GM12878 (cell line): ENCODE results near the gene BCL2L13. TPM values are rescaled to one million over a fixed set of nuclear protein-coding genes. Genes with fewer than 3 reads are reported as not detected.

Experiments used
- ATAC-seq: fragments of 200-7000 bp; cut with Tn5 transposase; 3 replicates; pipeline ENCODE4 v1.9.1; 2020; ENCODE audit warnings: mild to moderate bottlenecking, moderate library complexity
- BruUV-seq: library from RNA; stranded (reverse); fragments of 400-500 nt; replicated peaks from 2 replicates; lab custom pipeline; 2021; lab: Mats Ljungman, UMichigan
- CTCF ChIA-PET: fragments of 300-600 bp; sonication (Branson Sonifier 250); formaldehyde crosslinking; extraction: SDS; loops from one replicate; lab custom pipeline; 2021; ENCODE audit warnings: inconsistent platforms; lab: Yijun Ruan, JAX
- POLR2A ChIA-PET: fragments of 350-600 bp; formaldehyde crosslinking; extraction: SDS; loops from one replicate; lab custom pipeline; 2021; ENCODE audit warnings: inconsistent platforms; lab: Charles Lee
- RAD21 ChIA-PET: fragments of 300-600 bp; sonication (Branson Sonifier 250); formaldehyde crosslinking; loops from one replicate; lab custom pipeline; 2023; ENCODE audit warnings: antibody characterized with exemption; ENCODE audit not compliant: unreplicated experiment; lab: Charles Lee
- SMC1A ChIA-PET: fragments of 300-600 bp; sonication (Branson Sonifier 250); formaldehyde crosslinking; loops from one replicate; lab custom pipeline; 2023; ENCODE audit not compliant: unreplicated experiment, uncharacterized antibody; lab: Charles Lee
- DNase-seq: peaks from one replicate; pipeline ENCODE4 v3.0.0-alpha.2; 2011; ENCODE audit warnings: low read depth, low spot score
- FAIRE-seq: peaks from 3 replicates; lab custom pipeline; 2011; peaks lifted over from hg19 to GRCh38; lab: Jason Lieb, UNC
- H2AFZ ChIP-seq: 2 replicates; pipeline ENCODE4 v1.6.0; 2011; ENCODE audit warnings: low read depth, low read length, control low read depth; ENCODE audit not compliant: control insufficient read depth
- H3K27ac ChIP-seq: 2 replicates; pipeline ENCODE4 v1.5.1; 2011; ENCODE audit warnings: control low read depth; ENCODE audit not compliant: control insufficient read depth, insufficient read depth
- H3K27me3 ChIP-seq, 2 experiments: replicated peaks in 1 of 2; 2 replicates each; pipeline versions ENCODE4 v1.6.0 to v1.6.1; 2011; ENCODE audit warnings: low read length in 1 of 2; ENCODE audit not compliant: control insufficient read depth in 2 of 2, insufficient read depth in 2 of 2
- H3K36me3 ChIP-seq, 2 experiments: 2 replicates each; pipeline ENCODE4 v1.5.1; 2011; ENCODE audit warnings: low read length in 1 of 2; ENCODE audit not compliant: control insufficient read depth in 2 of 2, insufficient read depth in 2 of 2
- H3K4me1 ChIP-seq: 2 replicates; pipeline ENCODE4 v1.6.1; 2011; ENCODE audit warnings: mild to moderate bottlenecking, low read length, moderate library complexity, mixed read lengths; ENCODE audit not compliant: control insufficient read depth, insufficient read depth
- H3K4me2 ChIP-seq: 2 replicates; pipeline ENCODE4 v1.6.0; 2011; ENCODE audit warnings: control low read depth; ENCODE audit not compliant: control insufficient read depth, insufficient read depth
- H3K4me3 ChIP-seq: fragments of 200-600 bp; sonication (generic); 2 replicates; pipeline ENCODE4 v1.5.1; 2016
- H3K79me2 ChIP-seq: 2 replicates; pipeline ENCODE4 v1.6.0; 2011; ENCODE audit warnings: low read length; ENCODE audit not compliant: control insufficient read depth, insufficient read depth
- H3K9ac ChIP-seq: 2 replicates; pipeline ENCODE4 v1.8.0; 2011; ENCODE audit warnings: low read length, control low read depth, mixed read lengths; ENCODE audit not compliant: control insufficient read depth, insufficient read depth
- H3K9me3 ChIP-seq: replicated peaks from 3 replicates; pipeline ENCODE4 v1.5.1; 2011; ENCODE audit warnings: mild to moderate bottlenecking, low read length; ENCODE audit not compliant: control insufficient read depth, insufficient read depth
- H4K20me1 ChIP-seq: 2 replicates; pipeline ENCODE4 v1.6.0; 2011; ENCODE audit not compliant: control insufficient read depth, insufficient read depth
- BCL11A ChIP-seq: IDR thresholded peaks from 2 replicates; pipeline ENCODE4 v1.6.1; 2011; ENCODE audit warnings: low read depth, low read length
- BHLHE40 ChIP-seq, 2 experiments: fragments of 450-650 bp in 1 of 2; IDR thresholded peaks; 2 replicates each; pipeline ENCODE4 v1.6.1; 2011 to 2017; ENCODE audit warnings: low read depth in 2 of 2, borderline replicate concordance in 1 of 2, improper control_type of control experiment in 1 of 2, low read length in 1 of 2, mild to moderate bottlenecking in 1 of 2
- HDAC6 ChIP-seq: fragments of 200-600 bp; sonication (generic); IDR thresholded peaks from one replicate; pipeline ENCODE4 v1.8.0; 2017; ENCODE audit warnings: antibody characterized with exemption; ENCODE audit not compliant: unreplicated experiment
- LARP7 ChIP-seq: fragments of 450-650 bp; IDR thresholded peaks from 2 replicates; pipeline ENCODE4 v1.6.1; 2017; ENCODE audit warnings: mild to moderate bottlenecking
- PAX5 ChIP-seq: IDR thresholded peaks from 2 replicates; pipeline ENCODE4 v1.6.1; 2011; ENCODE audit warnings: low read depth, low read length, borderline replicate concordance
- POU2F2 ChIP-seq: IDR thresholded peaks from 3 replicates; pipeline ENCODE4 v1.6.1; 2011; ENCODE audit warnings: low read depth, mild to moderate bottlenecking, low read length, borderline replicate concordance
- SMAD5 ChIP-seq: IDR thresholded peaks from 2 replicates; pipeline ENCODE4 v1.6.1; 2016; ENCODE audit warnings: antibody characterized with exemption, low read depth
- SUZ12 ChIP-seq: fragments of 200-600 bp; sonication (generic); IDR thresholded peaks from one replicate; pipeline ENCODE4 v1.6.1; 2018; ENCODE audit warnings: antibody characterized with exemption, mild to moderate bottlenecking; ENCODE audit not compliant: unreplicated experiment
- TAF1 ChIP-seq: IDR thresholded peaks from 2 replicates; pipeline ENCODE4 v1.6.1; 2011; ENCODE audit warnings: mild to moderate bottlenecking, low read depth, low read length, borderline replicate concordance
- WGBS: methylation state at CpG from one replicate; pipeline ENCODE4 v1.1.6; 2016; ENCODE audit warnings: low lambda C conversion rate; ENCODE audit not compliant: insufficient replicate concordance, insufficient coverage; ENCODE audit errors: missing lambda C conversion rate; 5-methylcytosine and 5-hydroxymethylcytosine counted together
- in situ Hi-C: fragments of 300-500 bp; cut with MboI; formaldehyde crosslinking; loops from 9 replicates; pipeline ENCODE4 v1.14.3; 2018; ENCODE audit warnings: mixed read lengths
- intact Hi-C: fragments of 100-400 bp; cut with micrococcal nuclease; formaldehyde crosslinking; loops from one replicate; pipeline ENCODE4 v1.14.2; 2022; ENCODE audit not compliant: unreplicated experiment
- polyA plus RNA-seq, 11 experiments: library from polyadenylated mRNA; depleted of rRNA in 4 of 11; unstranded in 6 of 11; stranded (reverse) in 5 of 11; fragments of >200 nt; fragmentation: Nextera tagmentation in 4 of 11; fragmentation: Illumina TruSeq in 1 of 11; extraction: Ambion mirVana in 4 of 11; extraction: Trizol in 1 of 11; gene quantifications; 1 replicate in 1 of 11; 2 replicates in 10 of 11; pipeline versions ENCODE4 v1.2.1 to v1.2.3, GENCODE V29; 2011 to 2016; ENCODE audit warnings: inconsistent platforms in 2 of 11, missing spikeins in 2 of 11, low read depth in 1 of 11
- total RNA-seq, 4 experiments: library from RNA; depleted of rRNA in 3 of 4; stranded (reverse); fragments of >200 nt in 3 of 4; fragmentation: Illumina TruSeq in 1 of 4; extraction: Trizol in 1 of 4; gene quantifications; 2 replicates each; pipeline versions ENCODE4 v1.2.1 to v1.2.3, GENCODE V29; 2013 to 2021
- TF ChIP-seq, protein P1 (sequence below): fragments of 450-650 bp; IDR thresholded peaks from 2 replicates; pipeline ENCODE4 v1.6.1; 2018; ENCODE audit warnings: borderline replicate concordance, mild to moderate bottlenecking; ENCODE audit not compliant: partially characterized antibody
- TF ChIP-seq, protein P2 (sequence below): fragments of 150-350 bp; IDR thresholded peaks from 2 replicates; pipeline ENCODE4 v1.6.1; 2016; ENCODE audit warnings: low read depth, low read length
- TF ChIP-seq, protein P3 (sequence below): fragments of 450-650 bp; IDR thresholded peaks from 2 replicates; pipeline ENCODE4 v1.6.1; 2017; ENCODE audit warnings: mild to moderate bottlenecking, moderate library complexity

The BCL2L13 gene
- total and polyA plus RNA-seq, 10 of the 15 experiments (the other 5 are each of a cell fraction or from before 2014, with no cell fraction given), result 18.6 to 30.6 (median 28.2) TPM

DNA sequence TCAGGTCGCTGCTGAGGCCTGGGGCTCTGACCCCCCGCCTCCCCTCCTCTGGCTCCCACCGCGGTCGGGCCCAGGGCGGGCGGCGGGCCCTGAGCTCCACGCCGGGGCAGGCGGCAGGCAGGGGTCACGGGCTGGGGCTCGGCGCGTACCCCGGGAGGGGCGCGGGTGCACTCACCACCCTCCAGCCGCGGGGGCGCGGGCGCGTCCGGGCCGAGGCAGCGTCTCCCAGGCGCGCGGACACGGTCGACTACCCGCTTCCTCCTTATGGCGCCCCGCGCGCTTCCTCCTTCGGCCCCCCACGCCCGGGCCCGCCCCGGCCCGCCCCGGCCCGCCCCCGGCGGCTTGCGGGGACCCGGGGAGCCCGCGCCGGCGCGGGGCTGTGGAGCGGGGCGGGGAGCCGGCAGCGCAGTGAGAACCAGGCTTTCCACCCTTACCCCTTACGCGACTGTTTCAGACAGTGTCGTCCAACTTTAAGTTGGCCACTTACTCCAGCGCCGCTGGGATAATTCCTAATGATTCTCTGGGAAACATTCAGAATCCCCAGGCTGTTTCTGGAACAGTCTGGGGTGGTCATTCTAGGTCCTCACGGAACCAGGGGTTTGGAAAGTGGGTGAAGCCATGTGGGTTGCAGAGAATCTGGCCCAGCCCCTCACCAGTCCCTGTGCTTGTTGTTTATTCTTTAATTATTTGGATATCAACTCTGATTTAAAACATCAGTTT is 135.8 kb downstream of the BCL2L13 start, which contains the start of gene BID:
Gene BID, minus strand, starts transcription at position 264 of the 720 bp plus-strand sequence. CDS start 24,353 bp downstream, outside the sequence.
- Histone ChIP-seq H3K9me3 (no peaks in the 10 kb centered on the region), H3K27ac (peak within 1 kb of the TSS; percentile 69), H3K9ac (peak within 1 kb of the TSS; percentile 84), H3K27me3 (no peaks in the 10 kb centered on the region), H4K20me1 (peaks cover 12% of the 10 kb centered on the region; the same call in 1 of the 2 replicates), H3K36me3 (peaks cover 0 to 6% of the 10 kb centered on the region in 2 experiments; a peak in 1 of 4 replicates), H2AFZ (no peak within 1 kb of the TSS), H3K4me1 (peaks cover 46% of the 10 kb centered on the region), H3K79me2 (peaks cover 65% of the 10 kb centered on the region), H3K4me3 (peak within 1 kb of the TSS; percentile 83), H3K4me2 (peak within 1 kb of the TSS; percentile 70)
- BruUV-seq, result no TSS peak
- no peak for DNase-seq
- in situ Hi-C loops (no loop called here), intact Hi-C loops (loop anchor here (10.0 kb wide), 1 partner anchor 220 kb away; no protein-coding TSS in a partner anchor)
- peak; percentile 20 for ATAC-seq
- FAIRE-seq, result no peak
- ChIA-PET CTCF (interaction anchor here (1.2 to 5.1 kb wide), 6 partner anchors 11 to 302 kb away, joined by 3 to 47 read pairs (median 14); no protein-coding TSS in a partner anchor), POLR2A (interaction anchor here (1.0 to 3.6 kb wide), 2 partner anchors 22 to 25 kb away, joined by 6 to 32 read pairs; no protein-coding TSS in a partner anchor), RAD21 (interaction anchor here (0.7 to 6.1 kb wide), 7 partner anchors 6 to 302 kb away, joined by 3 to 29 read pairs (median 20); no protein-coding TSS in a partner anchor), SMC1A (interaction anchor here (1.1 to 1.4 kb wide), 2 partner anchors 9 to 25 kb away, joined by 3 read pairs; no protein-coding TSS in a partner anchor)
- 0% methylated on average over 18 of the region's 64 CpGs for WGBS
- peak; percentile 82 for TF ChIP-seq PAX5
- TF ChIP-seq BHLHE40 (IDR thresholded peaks at IDR 0.05; ENCODE audit: borderline replicate concordance in 1 of 2, low read depth in 2 of 2, low read length in 1 of 2), result peak in 1 of 2 experiments; percentile 60; a peak in 2 of 4 replicates
- no peak for TF ChIP-seq TAF1
- peak; percentile 83 for TF ChIP-seq LARP7
- TF ChIP-seq, protein P1, sequence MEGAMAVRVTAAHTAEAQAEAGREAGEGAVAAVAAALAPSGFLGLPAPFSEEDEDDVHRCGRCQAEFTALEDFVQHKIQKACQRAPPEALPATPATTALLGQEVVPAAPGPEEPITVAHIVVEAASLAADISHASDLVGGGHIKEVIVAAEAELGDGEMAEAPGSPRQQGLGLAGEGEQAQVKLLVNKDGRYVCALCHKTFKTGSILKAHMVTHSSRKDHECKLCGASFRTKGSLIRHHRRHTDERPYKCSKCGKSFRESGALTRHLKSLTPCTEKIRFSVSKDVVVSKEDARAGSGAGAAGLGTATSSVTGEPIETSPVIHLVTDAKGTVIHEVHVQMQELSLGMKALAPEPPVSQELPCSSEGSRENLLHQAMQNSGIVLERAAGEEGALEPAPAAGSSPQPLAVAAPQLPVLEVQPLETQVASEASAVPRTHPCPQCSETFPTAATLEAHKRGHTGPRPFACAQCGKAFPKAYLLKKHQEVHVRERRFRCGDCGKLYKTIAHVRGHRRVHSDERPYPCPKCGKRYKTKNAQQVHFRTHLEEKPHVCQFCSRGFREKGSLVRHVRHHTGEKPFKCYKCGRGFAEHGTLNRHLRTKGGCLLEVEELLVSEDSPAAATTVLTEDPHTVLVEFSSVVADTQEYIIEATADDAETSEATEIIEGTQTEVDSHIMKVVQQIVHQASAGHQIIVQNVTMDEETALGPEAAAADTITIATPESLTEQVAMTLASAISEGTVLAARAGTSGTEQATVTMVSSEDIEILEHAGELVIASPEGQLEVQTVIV, result no peak
- TF ChIP-seq SUZ12, result no peak
- no peak for TF ChIP-seq BCL11A
- TF ChIP-seq, protein P2, sequence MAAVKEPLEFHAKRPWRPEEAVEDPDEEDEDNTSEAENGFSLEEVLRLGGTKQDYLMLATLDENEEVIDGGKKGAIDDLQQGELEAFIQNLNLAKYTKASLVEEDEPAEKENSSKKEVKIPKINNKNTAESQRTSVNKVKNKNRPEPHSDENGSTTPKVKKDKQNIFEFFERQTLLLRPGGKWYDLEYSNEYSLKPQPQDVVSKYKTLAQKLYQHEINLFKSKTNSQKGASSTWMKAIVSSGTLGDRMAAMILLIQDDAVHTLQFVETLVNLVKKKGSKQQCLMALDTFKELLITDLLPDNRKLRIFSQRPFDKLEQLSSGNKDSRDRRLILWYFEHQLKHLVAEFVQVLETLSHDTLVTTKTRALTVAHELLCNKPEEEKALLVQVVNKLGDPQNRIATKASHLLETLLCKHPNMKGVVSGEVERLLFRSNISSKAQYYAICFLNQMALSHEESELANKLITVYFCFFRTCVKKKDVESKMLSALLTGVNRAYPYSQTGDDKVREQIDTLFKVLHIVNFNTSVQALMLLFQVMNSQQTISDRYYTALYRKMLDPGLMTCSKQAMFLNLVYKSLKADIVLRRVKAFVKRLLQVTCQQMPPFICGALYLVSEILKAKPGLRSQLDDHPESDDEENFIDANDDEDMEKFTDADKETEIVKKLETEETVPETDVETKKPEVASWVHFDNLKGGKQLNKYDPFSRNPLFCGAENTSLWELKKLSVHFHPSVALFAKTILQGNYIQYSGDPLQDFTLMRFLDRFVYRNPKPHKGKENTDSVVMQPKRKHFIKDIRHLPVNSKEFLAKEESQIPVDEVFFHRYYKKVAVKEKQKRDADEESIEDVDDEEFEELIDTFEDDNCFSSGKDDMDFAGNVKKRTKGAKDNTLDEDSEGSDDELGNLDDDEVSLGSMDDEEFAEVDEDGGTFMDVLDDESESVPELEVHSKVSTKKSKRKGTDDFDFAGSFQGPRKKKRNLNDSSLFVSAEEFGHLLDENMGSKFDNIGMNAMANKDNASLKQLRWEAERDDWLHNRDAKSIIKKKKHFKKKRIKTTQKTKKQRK, result no peak
- no peak for TF ChIP-seq SMAD5
- no peak for TF ChIP-seq HDAC6
- TF ChIP-seq POU2F2, result no peak
- TF ChIP-seq, protein P3, sequence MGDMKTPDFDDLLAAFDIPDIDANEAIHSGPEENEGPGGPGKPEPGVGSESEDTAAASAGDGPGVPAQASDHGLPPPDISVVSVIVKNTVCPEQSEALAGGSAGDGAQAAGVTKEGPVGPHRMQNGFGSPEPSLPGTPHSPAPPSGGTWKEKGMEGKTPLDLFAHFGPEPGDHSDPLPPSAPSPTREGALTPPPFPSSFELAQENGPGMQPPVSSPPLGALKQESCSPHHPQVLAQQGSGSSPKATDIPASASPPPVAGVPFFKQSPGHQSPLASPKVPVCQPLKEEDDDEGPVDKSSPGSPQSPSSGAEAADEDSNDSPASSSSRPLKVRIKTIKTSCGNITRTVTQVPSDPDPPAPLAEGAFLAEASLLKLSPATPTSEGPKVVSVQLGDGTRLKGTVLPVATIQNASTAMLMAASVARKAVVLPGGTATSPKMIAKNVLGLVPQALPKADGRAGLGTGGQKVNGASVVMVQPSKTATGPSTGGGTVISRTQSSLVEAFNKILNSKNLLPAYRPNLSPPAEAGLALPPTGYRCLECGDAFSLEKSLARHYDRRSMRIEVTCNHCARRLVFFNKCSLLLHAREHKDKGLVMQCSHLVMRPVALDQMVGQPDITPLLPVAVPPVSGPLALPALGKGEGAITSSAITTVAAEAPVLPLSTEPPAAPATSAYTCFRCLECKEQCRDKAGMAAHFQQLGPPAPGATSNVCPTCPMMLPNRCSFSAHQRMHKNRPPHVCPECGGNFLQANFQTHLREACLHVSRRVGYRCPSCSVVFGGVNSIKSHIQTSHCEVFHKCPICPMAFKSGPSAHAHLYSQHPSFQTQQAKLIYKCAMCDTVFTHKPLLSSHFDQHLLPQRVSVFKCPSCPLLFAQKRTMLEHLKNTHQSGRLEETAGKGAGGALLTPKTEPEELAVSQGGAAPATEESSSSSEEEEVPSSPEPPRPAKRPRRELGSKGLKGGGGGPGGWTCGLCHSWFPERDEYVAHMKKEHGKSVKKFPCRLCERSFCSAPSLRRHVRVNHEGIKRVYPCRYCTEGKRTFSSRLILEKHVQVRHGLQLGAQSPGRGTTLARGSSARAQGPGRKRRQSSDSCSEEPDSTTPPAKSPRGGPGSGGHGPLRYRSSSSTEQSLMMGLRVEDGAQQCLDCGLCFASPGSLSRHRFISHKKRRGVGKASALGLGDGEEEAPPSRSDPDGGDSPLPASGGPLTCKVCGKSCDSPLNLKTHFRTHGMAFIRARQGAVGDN, result 0 out of 2 replicates have a peak, but pooled peaks have one; percentile 49
